ENCODE data around the gene TMEM214. TPM values are rescaled to one million over a fixed set of nuclear protein-coding genes. Genes with fewer than 3 reads are reported as not detected.

The TMEM214 gene
- total RNA-seq, 2 experiments from 2014 or later, result 68.7 to 86.6 TPM

DNA sequence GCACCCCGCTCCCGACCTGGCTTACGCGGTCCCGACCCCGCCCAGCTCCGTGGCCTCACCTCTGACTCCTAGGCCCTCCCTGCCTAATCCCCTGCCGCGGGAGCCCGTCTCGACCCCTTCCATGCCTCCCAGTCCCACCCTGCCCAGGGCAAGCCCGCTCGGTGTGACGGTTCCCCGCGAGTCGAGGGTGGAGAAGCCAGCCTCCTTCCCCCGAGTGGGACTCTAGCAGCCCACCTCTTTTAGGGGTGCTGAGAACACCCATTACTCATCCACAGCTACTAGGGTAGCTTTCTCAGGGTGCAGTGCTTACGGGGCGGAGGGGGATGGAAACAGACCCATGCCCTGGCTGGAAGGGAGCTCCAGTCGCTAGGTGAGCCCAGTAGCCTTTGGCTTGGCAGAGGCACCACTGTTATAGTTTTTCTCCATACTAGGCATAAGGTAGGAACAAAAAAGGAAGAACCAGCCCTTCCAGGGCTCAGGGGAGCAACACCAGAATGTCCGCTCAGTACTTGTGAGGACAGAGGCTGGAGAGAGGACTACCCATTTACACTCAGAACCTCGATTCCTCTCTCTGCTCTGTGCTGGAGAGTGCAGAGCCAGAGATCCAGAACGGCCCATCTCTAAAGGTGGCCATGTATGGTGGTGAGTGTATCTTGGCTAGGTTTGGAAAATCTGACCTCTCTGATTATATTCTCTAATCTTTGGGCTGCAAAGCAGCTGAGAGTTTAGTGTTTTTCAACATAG is 19.3 kb downstream of the TMEM214 start:
- Mint-ChIP-seq H3K9me3 (ENCODE audit: low read depth) (no peaks in the 10 kb centered on the region), H3K36me3 (peaks cover 14% of the 10 kb centered on the region), H3K4me3 (peak overlapping the region; percentile 80), H3K27ac (peak overlapping the region; percentile 68), H3K27me3 (peaks cover 6% of the 10 kb centered on the region), H3K4me1 (peaks cover 20% of the 10 kb centered on the region)
- CTCF ChIA-PET, result interaction anchor here (0.5 to 4.4 kb wide), 11 partner anchors 12 to 206 kb away, joined by 3 to 45 read pairs (median 5); partner anchors contain the start of genes KHK, OST4, PREB and TMEM214
- no peak for ATAC-seq
- peak; percentile 65 for DNase-seq

DNA sequence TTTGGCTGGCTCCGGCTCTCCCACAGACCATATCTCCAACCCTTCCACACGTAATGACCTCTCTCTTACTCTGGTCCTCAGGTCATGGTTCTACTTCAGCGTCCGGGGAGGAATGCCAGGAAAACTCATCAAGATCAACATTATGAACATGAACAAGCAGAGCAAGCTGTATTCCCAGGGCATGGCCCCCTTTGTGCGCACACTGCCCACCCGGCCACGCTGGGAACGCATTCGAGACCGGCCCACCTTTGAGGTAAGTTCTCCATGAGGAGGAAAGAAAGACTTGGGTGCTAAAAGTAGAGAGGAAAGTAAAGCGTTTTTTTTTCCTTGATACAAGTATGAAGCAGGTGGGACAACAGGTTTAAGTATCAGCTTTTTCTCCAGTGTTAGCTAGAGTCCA is 20.6 kb downstream of the TMEM214 start:
- Mint-ChIP-seq H3K4me1 (peaks cover 17% of the 10 kb centered on the region), H3K27ac (no peak overlapping the region), H3K4me3 (no peak overlapping the region), H3K36me3 (peaks cover 14% of the 10 kb centered on the region), H3K9me3 (ENCODE audit: low read depth) (no peaks in the 10 kb centered on the region), H3K27me3 (peaks cover 6% of the 10 kb centered on the region)
- CTCF ChIA-PET, result interaction anchor here (1.4 to 4.4 kb wide), 3 partner anchors 11 to 33 kb away, joined by 5 to 45 read pairs (median 40); partner anchors contain the start of genes KHK and OST4
- DNase-seq, result no peak
- no peak for ATAC-seq

DNA sequence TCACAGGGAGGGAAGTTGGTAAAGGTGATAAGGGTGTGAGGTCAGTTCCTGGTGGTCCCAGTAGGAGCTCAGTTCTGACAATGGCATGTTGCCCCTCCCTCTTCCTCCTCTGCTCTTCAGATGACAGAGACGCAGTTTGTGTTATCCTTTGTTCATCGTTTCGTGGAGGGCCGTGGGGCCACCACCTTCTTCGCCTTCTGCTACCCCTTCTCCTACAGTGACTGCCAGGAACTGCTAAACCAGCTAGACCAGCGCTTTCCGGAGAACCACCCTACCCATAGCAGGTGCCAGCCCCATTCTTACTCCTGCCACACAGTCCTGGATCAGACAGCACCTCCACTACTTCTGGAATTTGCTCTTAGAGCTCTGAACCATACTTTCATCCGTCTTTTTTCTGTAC is 21.0 kb downstream of the TMEM214 start:
- Mint-ChIP-seq H3K9me3 (ENCODE audit: low read depth) (no peaks in the 10 kb centered on the region), H3K27me3 (peaks cover 6% of the 10 kb centered on the region), H3K36me3 (peaks cover 14% of the 10 kb centered on the region), H3K4me1 (peaks cover 17% of the 10 kb centered on the region), H3K27ac (no peak overlapping the region), H3K4me3 (no peak overlapping the region)
- CTCF ChIA-PET, result interaction anchor here (1.4 kb wide), 1 partner anchor 11 kb away, joined by 5 read pairs; no protein-coding TSS in a partner anchor
- no peak for DNase-seq
- no peak for ATAC-seq

DNA sequence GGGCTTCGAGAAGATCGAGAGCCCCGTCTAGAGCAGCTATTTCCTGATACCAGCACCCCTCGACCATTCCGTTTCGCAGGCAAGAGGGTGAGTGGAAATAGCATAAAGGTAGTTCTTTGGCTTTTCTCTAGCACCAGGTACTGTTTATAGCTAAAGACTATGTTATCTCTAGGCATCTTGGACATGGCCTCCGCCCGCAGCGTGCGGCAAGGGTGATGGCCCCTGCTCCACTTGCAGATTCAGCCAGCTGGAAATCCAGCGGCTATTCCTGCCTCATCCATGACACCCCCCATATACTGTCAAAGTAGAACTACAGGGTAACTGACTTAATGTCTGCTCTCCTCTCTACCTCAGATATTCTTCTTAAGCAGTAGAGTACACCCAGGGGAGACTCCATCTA is 22.0 kb downstream of the TMEM214 start:
- Mint-ChIP-seq H3K4me1 (peaks cover 14% of the 10 kb centered on the region), H3K36me3 (peaks cover 18% of the 10 kb centered on the region), H3K27me3 (peaks cover 6% of the 10 kb centered on the region), H3K9me3 (ENCODE audit: low read depth) (no peaks in the 10 kb centered on the region), H3K27ac (no peak overlapping the region), H3K4me3 (no peak overlapping the region)
- CTCF ChIA-PET, result interaction anchor here (1.4 kb wide), 1 partner anchor 38 kb away, joined by 3 read pairs; no protein-coding TSS in a partner anchor
- no peak for ATAC-seq
- no peak for DNase-seq

DNA sequence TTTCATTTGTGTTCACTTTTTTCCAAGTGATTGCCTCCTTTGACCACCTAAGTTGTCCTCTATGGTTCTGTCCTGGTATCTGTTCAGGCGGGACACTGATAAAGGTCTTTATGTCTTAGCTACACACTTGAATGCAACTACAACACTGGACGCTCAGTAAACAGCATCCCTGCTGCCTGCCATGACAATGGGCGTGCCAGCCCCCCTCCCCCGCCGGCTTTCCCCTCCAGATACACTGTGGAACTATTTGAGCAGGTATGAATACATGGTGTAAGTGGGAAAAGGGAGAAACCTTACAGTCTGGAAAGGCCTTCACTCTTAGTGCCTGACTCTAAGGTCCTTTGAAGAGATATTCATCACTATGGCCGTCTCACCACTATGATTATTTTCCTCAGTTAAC is 24.4 kb downstream of the TMEM214 start:
- CTCF ChIA-PET, result interaction anchor here (1.2 kb wide), 1 partner anchor 223 kb away, joined by 3 read pairs; no protein-coding TSS in a partner anchor
- H3K27me3 Mint-ChIP-seq, result no peaks in the 10 kb centered on the region
- H3K36me3 Mint-ChIP-seq, result peaks cover 14% of the 10 kb centered on the region
- peaks cover 6% of the 10 kb centered on the region for H3K4me1 Mint-ChIP-seq
- H3K27ac Mint-ChIP-seq, result no peak overlapping the region
- ATAC-seq (no peak), DNase-seq (no peak)
- no peaks in the 10 kb centered on the region for H3K9me3 Mint-ChIP-seq (ENCODE audit: low read depth)
- no peak overlapping the region for H3K4me3 Mint-ChIP-seq

DNA sequence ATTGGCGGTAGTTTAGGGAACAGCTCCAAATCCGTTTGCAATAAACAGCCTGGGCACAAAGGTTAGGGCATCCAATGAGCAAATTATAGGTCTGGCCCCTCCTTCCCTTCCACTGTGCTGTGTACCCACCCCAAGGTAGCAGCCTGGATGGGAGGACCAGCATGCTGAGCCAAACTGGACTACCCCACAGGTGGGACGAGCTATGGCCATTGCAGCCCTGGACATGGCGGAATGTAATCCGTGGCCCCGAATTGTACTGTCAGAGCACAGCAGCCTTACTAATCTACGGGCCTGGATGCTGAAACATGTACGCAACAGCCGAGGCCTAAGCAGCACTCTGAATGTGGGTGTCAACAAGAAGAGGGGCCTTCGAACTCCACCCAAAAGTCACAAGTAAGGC is 25.4 kb downstream of the TMEM214 start:
- ATAC-seq (no peak), DNase-seq (no peak)
- Mint-ChIP-seq H3K4me3 (no peak overlapping the region), H3K36me3 (peaks cover 20% of the 10 kb centered on the region), H3K9me3 (ENCODE audit: low read depth) (no peaks in the 10 kb centered on the region), H3K27me3 (no peaks in the 10 kb centered on the region), H3K4me1 (no peaks in the 10 kb centered on the region), H3K27ac (no peak overlapping the region)
- CTCF ChIA-PET, result interaction anchor here (2.3 kb wide), 1 partner anchor 13 kb away, joined by 7 read pairs; the partner anchor contains the start of gene OST4

DNA sequence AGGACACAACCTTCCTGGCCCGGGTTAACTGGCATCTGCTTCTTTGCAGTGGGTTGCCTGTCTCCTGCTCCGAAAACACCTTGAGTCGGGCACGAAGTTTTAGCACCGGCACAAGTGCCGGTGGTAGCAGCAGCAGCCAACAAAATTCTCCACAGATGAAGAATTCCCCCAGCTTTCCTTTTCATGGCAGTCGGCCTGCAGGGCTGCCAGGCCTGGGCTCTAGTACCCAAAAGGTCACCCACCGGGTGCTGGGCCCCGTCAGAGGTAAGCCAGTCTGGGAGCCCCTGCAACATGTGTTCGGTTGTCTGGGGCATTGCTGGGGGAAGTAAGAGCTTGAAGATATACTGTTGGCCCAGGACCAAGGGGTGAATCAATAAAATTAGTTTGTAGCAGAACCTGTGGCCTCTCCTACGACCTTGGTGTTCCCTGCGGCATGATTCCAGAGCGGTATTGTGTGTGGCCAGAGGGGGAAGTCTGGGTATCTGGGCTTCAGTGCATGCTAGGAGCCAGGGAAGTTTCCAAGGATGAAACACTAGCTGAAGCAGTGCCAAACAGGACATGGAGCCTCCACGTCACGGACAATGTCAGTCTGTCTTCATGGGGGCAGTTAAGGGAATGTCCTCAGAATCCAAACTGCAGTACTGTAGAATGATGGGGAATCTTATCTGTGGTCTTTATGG is 26.5 kb downstream of the TMEM214 start:
- ATAC-seq (no peak), DNase-seq (no peak)
- Mint-ChIP-seq H3K27ac (no peak overlapping the region), H3K36me3 (peaks cover 19% of the 10 kb centered on the region), H3K4me1 (no peaks in the 10 kb centered on the region), H3K27me3 (no peaks in the 10 kb centered on the region), H3K9me3 (ENCODE audit: low read depth) (no peaks in the 10 kb centered on the region), H3K4me3 (no peak overlapping the region)
- CTCF ChIA-PET, result interaction anchor here (0.6 to 2.3 kb wide), 3 partner anchors 12 to 287 kb away, joined by 3 to 7 read pairs (median 4); partner anchors contain the start of gene OST4

DNA sequence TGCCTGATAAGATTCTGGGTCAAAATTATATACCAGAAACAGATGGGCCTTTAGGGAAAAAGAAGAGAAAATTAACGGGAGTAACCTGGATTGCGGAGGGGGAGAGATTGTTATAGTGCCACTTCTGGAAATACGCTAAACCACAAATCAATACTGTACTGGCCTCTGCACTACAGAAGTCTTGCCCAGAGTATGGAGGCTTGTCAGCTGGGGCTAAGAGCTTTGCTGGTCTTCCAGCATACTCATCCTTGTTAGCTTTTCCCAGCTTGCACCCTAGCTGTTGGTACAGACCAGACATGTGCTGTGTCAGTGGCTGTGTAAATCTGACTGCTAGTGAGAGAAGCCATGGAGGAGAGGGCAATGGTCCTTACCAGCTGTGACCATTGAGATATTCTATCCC is 27.6 kb downstream of the TMEM214 start:
- no peak overlapping the region for H3K4me3 Mint-ChIP-seq
- DNase-seq (no peak), ATAC-seq (no peak)
- CTCF ChIA-PET, result interaction anchor here (0.6 to 2.3 kb wide), 5 partner anchors 11 to 230 kb away, joined by 3 to 7 read pairs (median 4); partner anchors contain the start of gene OST4
- H3K9me3 Mint-ChIP-seq (ENCODE audit: low read depth), result no peaks in the 10 kb centered on the region
- no peaks in the 10 kb centered on the region for H3K27me3 Mint-ChIP-seq
- peaks cover 24% of the 10 kb centered on the region for H3K36me3 Mint-ChIP-seq
- no peak overlapping the region for H3K27ac Mint-ChIP-seq
- H3K4me1 Mint-ChIP-seq, result peaks cover 2% of the 10 kb centered on the region

DNA sequence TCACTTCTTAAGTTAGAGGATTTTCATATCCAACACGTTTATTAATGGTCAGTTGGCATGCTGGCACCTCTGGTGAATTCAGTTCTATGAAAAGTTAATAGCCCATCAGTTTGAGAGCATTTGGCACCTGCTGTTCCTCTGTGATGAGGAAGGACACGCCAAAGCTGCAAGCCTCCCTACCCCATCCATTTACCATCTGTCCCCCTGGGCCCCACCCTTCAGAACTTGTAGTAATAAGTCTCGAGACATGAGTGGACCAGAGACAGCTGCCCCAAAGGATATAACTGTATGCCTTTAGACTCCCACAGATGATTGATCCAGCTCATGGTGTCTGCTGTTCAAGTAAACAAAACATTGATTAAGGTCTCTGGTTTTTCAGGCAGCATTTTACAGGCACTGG is 32.4 kb downstream of the TMEM214 start:
- ATAC-seq (no peak), DNase-seq (no peak)
- Mint-ChIP-seq H3K4me3 (no peak overlapping the region), H3K27me3 (no peaks in the 10 kb centered on the region), H3K27ac (no peak overlapping the region), H3K4me1 (peaks cover 25% of the 10 kb centered on the region), H3K9me3 (ENCODE audit: low read depth) (no peaks in the 10 kb centered on the region), H3K36me3 (peaks cover 37% of the 10 kb centered on the region)
- CTCF ChIA-PET, result interaction anchor here (1.0 to 1.6 kb wide), 4 partner anchors 12 to 238 kb away, joined by 3 to 5 read pairs (median 4); partner anchors contain the start of gene AGBL5

DNA sequence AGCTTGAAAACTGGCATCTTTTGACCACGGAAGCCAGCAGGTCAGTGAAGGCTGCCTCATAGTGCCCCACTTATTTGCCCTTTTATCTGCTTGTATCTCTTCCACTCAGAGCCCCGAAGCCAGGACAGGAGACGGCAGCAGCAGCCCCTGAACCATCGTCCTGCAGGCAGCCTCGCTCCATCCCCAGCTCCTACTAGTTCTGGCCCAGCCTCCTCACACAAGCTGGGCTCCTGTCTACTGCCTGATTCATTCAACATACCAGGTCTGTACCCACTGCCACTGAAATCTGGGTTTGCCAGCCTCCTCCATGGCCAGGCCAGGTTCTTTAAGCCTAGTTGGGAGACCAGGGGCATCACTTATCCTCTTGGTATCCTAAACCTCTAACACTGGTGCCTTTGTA is 34.6 kb downstream of the TMEM214 start:
- DNase-seq (no peak), ATAC-seq (no peak)
- Mint-ChIP-seq H3K4me3 (no peak overlapping the region), H3K9me3 (ENCODE audit: low read depth) (no peaks in the 10 kb centered on the region), H3K27ac (no peak overlapping the region), H3K27me3 (no peaks in the 10 kb centered on the region), H3K4me1 (peaks cover 41% of the 10 kb centered on the region), H3K36me3 (peaks cover 34% of the 10 kb centered on the region)
- CTCF ChIA-PET, result interaction anchor here (1.4 kb wide), 1 partner anchor 16 kb away, joined by 3 read pairs; the partner anchor contains the start of gene AGBL5

DNA sequence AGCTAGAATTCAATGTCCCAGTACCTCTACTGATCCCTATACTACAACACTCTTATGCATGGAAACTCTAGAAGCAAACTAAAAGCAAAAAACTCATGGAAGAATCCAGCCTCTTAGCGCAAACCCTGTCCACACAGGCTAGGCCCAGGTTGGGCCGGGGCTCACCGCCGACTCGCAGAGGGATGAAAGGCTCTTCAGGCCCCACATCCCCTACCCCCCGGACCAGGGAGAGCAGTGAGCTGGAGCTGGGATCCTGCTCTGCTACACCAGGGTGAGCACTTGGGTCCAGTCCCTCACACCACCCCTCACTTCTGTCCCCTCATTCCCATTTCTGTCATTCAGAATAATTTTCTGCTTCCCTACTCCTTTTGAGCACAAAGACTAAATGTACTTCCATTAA is 36.7 kb downstream of the TMEM214 start:
- H3K36me3 Mint-ChIP-seq, result peaks cover 26% of the 10 kb centered on the region
- CTCF ChIA-PET, result no interaction called here
- peak overlapping the region; percentile 93 for H3K27ac Mint-ChIP-seq
- ATAC-seq, result no peak
- H3K9me3 Mint-ChIP-seq (ENCODE audit: low read depth), result no peaks in the 10 kb centered on the region
- H3K4me3 Mint-ChIP-seq, result peak overlapping the region; percentile 9
- H3K27me3 Mint-ChIP-seq, result no peaks in the 10 kb centered on the region
- no peak for DNase-seq
- peaks cover 56% of the 10 kb centered on the region for H3K4me1 Mint-ChIP-seq

DNA sequence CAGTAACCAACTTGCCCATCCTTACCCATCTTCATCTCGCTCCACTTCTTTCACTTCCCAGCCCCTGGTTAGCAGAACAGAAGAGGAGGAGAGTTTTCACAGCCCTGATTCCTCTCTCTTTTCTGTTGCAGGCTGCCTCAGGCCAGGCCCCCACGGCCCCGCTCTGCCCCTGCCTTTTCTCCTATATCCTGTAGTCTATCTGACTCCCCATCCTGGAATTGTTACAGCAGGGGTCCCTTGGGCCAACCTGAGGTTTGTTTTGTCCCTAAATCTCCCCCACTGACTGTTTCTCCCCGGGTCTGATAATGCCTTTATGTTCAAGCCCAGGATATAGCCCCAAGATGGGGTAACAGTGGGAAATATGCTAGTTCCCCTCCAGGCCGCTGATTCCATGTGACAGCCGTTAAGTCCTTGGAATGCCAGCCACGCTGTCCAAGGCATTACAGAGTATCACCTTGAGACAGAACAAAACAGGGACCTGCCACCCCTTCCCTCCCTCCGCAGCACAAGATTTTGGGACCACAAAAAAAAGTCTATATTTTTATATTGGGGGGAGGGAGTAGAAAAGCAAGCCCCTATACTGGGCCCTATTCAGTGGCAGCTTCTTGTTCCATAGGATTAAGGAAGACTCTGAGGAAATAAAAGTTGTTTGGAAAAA is 37.3 kb downstream of the TMEM214 start:
- Mint-ChIP-seq H3K36me3 (peaks cover 22% of the 10 kb centered on the region), H3K9me3 (ENCODE audit: low read depth) (no peaks in the 10 kb centered on the region), H3K4me3 (peak overlapping the region; percentile 99), H3K27ac (peak overlapping the region; percentile 93), H3K27me3 (no peaks in the 10 kb centered on the region), H3K4me1 (peaks cover 62% of the 10 kb centered on the region)
- CTCF ChIA-PET, result interaction anchor here (1.3 to 5.9 kb wide), 2 partner anchors 19 to 53 kb away, joined by 3 to 45 read pairs; partner anchors contain the start of genes ABHD1 and AGBL5
- no peak for DNase-seq
- no peak for ATAC-seq
